Uterus (tissue), 2 donors: ENCODE results near the gene CACNA1C.

Source experiments
- CTCF ChIP-seq, 4 experiments: fragments of 200-600 bp in 2 of 4; fragments of 450-650 bp in 2 of 4; sonication (generic) in 2 of 4; IDR thresholded peaks; one replicate each; pipeline ENCODE4 v1.5.1; 2016 to 2019; ENCODE audit warnings: antibody characterized with exemption in 4 of 4, mild to moderate bottlenecking in 2 of 4, moderate library complexity in 1 of 4
- POLR2A ChIP-seq, 2 donors: fragments of 450-650 bp; IDR thresholded peaks; one replicate each; pipeline ENCODE4 v1.6.1; 2016; ENCODE audit warnings: antibody characterized with exemption in 2 of 2, mild to moderate bottlenecking in 1 of 2, moderate library complexity in 1 of 2

GRCh38 chr12:2288471-2288870, 235.7 kb downstream of the CACNA1C start:
- TF ChIP-seq CTCF (IDR thresholded peaks at IDR 0.05): no peak
- no peak for TF ChIP-seq POLR2A (IDR thresholded peaks at IDR 0.05)
